ENCODE results near the gene ERN1. TPM values are rescaled to one million over a fixed set of nuclear protein-coding genes. Genes with fewer than 3 reads are reported as not detected.
"Not testable (repeated sequence)": the region's sequence is repeated elsewhere in the genome, so short reads cannot be mapped to it uniquely, and the experiment has no call there.

The ERN1 gene
- total RNA-seq, 1 donor from 2014 or later, result 52.6 TPM

- no peak overlapping the region for H3K4me3 ChIP-seq
- no peaks in the 10 kb centered on the region for H3K36me3 ChIP-seq
- peaks cover 33% of the 10 kb centered on the region for H3K4me1 ChIP-seq
- peak overlapping the region; percentile 6 for H3K27ac ChIP-seq
- no peaks in the 10 kb centered on the region for H3K9me3 ChIP-seq
- ATAC-seq (no peak), DNase-seq (peak; percentile 56)
- intact Hi-C loops (cut with DNase I), result no loop called here
- H3K27me3 ChIP-seq, result no peaks in the 10 kb centered on the region
- no peak for TF ChIP-seq CTCF (IDR thresholded peaks at IDR 0.05)
These were observed 121.1 kb downstream of the ERN1 start for GRCh38 chr17:64008830-64009229.

GRCh38 chr17:64008346-64008745 lies 121.6 kb downstream of the ERN1 start:
- intact Hi-C loops (cut with DNase I), result no loop called here
- Histone ChIP-seq H3K27ac (peak overlapping the region; percentile 6), H3K4me3 (no peak overlapping the region), H3K4me1 (peaks cover 33% of the 10 kb centered on the region), H3K36me3 (no peaks in the 10 kb centered on the region), H3K27me3 (no peaks in the 10 kb centered on the region), H3K9me3 (no peaks in the 10 kb centered on the region)
- ATAC-seq, result no peak
- no peak for DNase-seq
- TF ChIP-seq CTCF (IDR thresholded peaks at IDR 0.05), result no peak

GRCh38 chr17:64007838-64008282 lies 122.1 kb downstream of the ERN1 start:
- Histone ChIP-seq H3K27me3 (no peaks in the 10 kb centered on the region), H3K4me1 (peaks cover 33% of the 10 kb centered on the region), H3K27ac (peak overlapping the region; percentile 47), H3K4me3 (no peak overlapping the region), H3K36me3 (no peaks in the 10 kb centered on the region), H3K9me3 (no peaks in the 10 kb centered on the region)
- intact Hi-C loops (cut with DNase I), result no loop called here
- TF ChIP-seq CTCF (IDR thresholded peaks at IDR 0.05), result no peak
- ATAC-seq, result peak; percentile 33
- peak; percentile 54 for DNase-seq

- H3K27ac ChIP-seq, result peak overlapping the region; percentile 47
- H3K27me3 ChIP-seq; intact Hi-C loops (cut with DNase I); H3K4me3 ChIP-seq; ATAC-seq; H3K36me3 ChIP-seq; H3K9me3 ChIP-seq: not testable (repeated sequence)
- peaks cover 34% of the 10 kb centered on the region for H3K4me1 ChIP-seq
- peak; percentile 30 for DNase-seq
These were observed 122.7 kb downstream of the ERN1 start for GRCh38 chr17:64007089-64007837.

- Histone ChIP-seq H3K27me3 (no peaks in the 10 kb centered on the region), H3K9me3 (no peaks in the 10 kb centered on the region), H3K4me1 (peaks cover 41% of the 10 kb centered on the region), H3K27ac (peak overlapping the region; percentile 59), H3K4me3 (peak overlapping the region; percentile 31), H3K36me3 (no peaks in the 10 kb centered on the region)
- intact Hi-C loops (cut with DNase I), result no loop called here
- no peak for TF ChIP-seq CTCF (IDR thresholded peaks at IDR 0.05)
- DNase-seq (no peak), ATAC-seq (peak; percentile 55)
These were observed 123.4 kb downstream of the ERN1 start for GRCh38 chr17:64006361-64007088.

GRCh38 chr17:64005734-64006167 lies 124.2 kb downstream of the ERN1 start:
- peaks cover 46% of the 10 kb centered on the region for H3K4me1 ChIP-seq
- TF ChIP-seq CTCF (IDR thresholded peaks at IDR 0.05), result no peak
- H3K36me3 ChIP-seq, result no peaks in the 10 kb centered on the region
- H3K9me3 ChIP-seq, result no peaks in the 10 kb centered on the region
- intact Hi-C loops (cut with DNase I), result no loop called here
- H3K27me3 ChIP-seq, result no peaks in the 10 kb centered on the region
- DNase-seq (no peak), ATAC-seq (peak; percentile 47)
- H3K27ac ChIP-seq, result peak overlapping the region; percentile 59
- H3K4me3 ChIP-seq, result peak overlapping the region; percentile 31

Data from upper lobe of right lung (tissue), 1 donor.